CD4-positive, alpha-beta T cell treated with Interleukin-4 for 4 hours (primary cell): ENCODE results near the gene GARNL3.

Source experiments
- DNase-seq: peaks from one replicate; pipeline ENCODE4 v3.0.0-alpha.2; 2020

Gene GARNL3, protein sequence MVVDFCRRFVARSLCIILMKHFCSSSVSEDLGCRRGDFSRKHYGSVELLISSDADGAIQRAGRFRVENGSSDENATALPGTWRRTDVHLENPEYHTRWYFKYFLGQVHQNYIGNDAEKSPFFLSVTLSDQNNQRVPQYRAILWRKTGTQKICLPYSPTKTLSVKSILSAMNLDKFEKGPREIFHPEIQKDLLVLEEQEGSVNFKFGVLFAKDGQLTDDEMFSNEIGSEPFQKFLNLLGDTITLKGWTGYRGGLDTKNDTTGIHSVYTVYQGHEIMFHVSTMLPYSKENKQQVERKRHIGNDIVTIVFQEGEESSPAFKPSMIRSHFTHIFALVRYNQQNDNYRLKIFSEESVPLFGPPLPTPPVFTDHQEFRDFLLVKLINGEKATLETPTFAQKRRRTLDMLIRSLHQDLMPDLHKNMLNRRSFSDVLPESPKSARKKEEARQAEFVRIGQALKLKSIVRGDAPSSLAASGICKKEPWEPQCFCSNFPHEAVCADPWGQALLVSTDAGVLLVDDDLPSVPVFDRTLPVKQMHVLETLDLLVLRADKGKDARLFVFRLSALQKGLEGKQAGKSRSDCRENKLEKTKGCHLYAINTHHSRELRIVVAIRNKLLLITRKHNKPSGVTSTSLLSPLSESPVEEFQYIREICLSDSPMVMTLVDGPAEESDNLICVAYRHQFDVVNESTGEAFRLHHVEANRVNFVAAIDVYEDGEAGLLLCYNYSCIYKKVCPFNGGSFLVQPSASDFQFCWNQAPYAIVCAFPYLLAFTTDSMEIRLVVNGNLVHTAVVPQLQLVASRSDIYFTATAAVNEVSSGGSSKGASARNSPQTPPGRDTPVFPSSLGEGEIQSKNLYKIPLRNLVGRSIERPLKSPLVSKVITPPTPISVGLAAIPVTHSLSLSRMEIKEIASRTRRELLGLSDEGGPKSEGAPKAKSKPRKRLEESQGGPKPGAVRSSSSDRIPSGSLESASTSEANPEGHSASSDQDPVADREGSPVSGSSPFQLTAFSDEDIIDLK

DNA sequence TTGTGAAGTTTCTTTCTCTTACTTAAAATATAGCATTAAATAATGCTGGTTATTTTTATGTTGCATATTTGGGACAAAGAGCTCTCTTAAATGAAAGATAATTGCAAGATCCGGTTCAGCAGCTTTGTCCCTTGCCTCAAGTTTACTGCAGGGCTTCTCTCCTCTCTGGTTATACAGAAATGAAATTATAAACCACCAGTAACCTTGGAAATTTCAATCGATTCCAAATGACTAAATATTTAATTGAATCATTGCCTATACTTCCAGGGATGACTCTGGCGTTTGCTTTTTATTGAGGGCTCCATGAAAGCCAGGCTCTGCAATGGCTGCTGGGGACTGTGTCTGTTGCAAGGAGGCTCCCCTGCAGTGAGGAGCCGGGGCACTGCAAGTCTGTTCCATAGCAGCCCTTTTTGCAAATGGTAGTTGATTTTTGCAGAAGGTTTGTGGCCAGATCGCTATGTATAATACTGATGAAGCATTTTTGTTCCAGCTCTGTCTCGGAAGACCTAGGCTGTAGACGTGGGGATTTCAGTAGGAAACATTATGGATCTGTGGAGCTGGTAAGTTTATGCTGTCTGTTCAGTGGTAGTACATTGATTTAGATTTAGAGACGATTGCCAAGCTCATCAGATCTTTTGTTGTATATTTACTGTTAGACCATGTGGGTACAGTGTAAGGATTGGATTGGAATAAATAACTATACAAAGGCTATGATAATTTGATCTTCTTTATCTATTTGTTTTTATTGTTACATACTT, at the start of gene GARNL3:
Gene GARNL3 (plus strand): TSS at position 313 of the 758 bp plus-strand sequence. CDS start 104 bp downstream, at position 417.
- DNase-seq, result no peak

DNA sequence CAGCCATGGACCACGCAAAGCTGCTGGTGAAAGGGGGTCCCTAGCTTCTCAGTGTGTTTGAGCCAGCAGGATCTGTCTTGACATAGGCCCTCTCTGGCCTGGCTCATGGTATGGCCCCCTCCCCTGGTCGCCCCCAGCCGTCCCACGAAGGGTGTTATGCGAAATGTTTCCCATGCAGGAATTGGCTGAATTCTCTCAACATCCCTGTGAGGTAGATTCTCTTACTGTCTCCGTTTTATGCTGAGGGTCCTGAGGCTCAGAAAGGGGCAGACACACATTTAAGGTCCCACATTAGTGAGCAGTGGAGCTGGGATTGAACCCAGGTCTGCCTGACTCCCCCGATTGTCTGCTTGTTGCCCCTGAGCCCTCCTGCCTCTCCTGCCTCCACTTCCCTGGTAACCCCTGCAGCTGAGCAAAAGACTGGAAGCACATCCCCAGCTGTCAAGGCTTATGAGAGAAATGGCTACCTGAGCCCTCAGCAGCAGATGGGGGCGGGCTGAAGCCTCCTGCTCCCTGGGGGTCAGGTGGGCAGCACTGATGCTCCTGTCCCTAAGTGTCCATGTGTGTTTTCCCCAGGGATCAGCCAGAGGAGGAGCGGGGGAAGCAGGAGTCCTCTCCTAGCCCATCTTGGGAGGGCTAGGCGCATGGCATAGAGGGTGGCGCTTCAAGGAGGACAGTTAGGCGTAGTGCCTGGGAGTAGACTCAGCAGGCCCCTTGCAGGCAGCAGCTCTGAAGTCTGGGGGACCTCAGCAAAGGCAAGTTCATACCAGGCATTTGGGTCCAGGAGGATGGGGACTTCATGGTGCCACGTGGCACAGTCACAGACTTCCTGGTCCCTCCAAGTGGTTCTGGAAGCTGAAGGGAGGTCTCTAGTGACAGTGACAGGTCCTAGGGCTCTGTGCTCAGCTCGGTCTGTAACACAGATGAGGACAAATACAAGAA, 49.0 kb upstream of the GARNL3 start:
- no peak for DNase-seq

DNA sequence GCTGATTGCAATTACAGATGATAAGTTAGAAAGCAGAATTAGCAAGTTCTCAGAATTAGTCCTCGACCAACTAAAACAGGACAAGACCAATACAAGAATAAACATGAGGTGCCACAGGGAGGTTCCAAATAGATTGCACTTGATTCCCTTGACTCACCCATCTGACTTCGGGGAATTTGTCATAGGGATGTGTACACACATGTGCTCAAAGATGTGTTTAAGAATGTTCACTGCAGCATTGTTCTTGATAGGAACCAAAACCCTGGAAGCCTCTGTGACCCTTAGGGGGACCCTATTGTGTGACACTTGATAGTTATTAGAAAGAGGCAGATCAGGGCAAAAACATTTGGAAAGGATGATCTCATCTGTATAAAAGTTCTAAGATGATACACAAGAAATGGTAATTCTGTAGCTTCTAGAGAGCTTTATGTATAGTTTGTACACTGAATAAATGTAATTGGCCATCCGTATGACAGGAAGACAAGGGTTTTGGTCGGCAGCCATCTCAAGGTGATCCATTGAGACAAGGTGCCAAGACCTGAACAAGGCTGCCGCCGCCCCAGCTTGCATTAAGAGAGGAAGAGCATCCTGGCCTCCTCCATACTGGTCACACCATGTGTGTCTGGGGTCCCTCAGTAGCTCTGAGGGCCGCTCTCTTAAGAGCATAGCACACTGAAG, 48.2 kb upstream of the GARNL3 start:
- no peak for DNase-seq

DNA sequence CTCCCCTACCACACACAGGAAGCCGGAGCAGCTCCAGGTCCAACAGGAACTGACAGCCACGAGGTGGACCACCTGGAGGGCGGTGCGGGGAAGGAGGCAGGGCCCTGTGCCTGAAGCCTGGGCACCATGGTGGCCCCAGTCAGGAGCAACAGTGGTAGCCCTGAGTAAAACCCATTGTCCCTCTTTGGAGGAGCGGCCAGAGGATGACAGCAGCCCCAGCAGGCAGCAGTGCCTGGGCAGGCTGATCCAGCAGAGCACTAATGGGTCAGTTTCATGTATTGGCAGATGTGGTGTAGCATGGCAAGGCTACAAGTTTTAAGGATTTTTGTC, 47.7 kb upstream of the GARNL3 start:
- no peak for DNase-seq

DNA sequence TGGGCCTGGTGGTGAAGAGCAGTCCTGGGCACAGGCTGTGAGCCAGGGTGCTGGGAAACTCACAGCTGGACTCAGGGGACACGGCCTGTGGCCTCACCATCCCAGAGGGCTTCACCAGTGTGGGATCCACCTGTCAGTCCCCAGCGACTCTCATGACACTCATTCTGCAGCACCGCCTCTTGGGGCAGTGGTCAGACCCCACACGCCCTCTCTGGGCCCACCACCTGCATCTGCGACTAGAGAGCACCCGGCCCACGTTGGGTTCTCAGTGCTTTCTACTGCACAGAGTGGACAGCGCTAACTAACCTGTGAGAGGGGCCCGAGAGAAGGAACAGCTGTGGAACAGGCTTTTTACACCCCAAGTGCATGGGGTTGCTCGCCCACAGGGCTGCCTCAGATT, 45.8 kb upstream of the GARNL3 start:
- no peak for DNase-seq

DNA sequence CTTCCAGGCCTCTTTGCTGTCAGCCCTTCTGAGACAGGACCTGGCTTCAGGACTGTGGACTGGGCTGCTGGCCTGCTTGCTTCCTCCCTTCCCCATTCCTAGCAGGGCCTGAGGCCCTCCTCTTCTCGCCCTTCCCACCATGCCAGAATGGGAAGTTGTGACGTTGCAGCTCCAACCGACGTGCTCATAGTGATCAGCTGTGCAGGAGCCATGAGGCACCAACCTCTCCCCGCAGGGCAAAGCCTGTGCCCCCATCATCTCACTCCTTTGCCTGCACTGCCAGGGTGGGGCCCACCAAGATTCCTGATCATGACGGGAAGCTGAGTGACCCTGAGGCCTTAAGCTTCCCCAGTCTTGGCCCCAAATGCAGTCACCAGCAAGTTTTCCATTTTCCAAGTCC, 45.1 kb upstream of the GARNL3 start:
- no peak for DNase-seq

DNA sequence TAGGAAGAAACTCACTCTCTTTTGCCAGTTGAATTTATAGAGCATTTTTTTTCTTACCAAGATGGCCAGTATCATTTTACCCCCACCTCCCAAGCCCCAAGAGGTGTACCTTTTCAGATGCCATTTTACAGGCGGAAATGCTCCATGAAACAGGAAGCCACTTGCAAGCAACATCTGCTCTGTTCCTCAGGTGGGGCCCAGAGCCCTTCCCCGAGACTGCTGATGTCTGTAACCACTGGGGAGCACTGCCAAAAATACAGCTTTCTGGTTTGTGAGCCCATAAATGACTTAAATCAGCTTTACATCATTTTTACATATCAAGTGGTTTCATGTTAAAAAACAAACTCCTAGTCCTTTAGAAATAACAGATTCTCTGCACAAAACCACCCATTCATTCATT, 42.9 kb upstream of the GARNL3 start:
- DNase-seq, result no peak

DNA sequence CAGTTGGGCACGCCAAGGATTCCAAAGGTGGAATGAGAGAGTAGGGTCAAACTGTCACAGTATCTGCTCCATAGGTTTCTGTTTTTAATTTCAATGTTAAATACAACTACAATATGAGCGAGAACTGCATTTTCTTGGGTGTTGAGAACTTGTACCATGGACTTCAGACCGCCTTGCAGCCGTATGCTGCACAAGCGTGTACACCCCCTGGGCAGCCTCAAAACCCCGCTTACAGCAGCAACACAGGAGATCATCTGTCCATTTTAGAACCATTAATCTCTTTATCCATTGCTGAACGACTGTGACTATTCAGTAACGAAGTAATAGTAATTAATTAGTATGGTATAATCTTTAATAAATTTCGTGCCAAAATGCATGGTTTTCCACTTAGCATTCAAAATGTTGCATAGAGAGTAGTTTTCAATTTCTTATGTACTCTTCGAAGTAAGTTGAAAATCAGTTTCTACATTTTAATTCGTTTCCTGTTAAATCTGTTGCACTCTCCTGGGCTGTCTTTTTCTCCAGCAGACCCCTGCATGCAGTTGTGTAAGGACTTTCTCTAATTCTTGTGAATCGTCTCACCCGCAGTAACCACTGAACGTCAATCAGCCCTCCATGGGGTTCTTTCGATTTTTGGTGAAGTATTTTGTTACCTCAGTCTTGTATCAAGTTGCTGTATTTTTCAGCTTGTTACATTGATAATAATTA, 42.0 kb upstream of the GARNL3 start:
- no peak for DNase-seq

DNA sequence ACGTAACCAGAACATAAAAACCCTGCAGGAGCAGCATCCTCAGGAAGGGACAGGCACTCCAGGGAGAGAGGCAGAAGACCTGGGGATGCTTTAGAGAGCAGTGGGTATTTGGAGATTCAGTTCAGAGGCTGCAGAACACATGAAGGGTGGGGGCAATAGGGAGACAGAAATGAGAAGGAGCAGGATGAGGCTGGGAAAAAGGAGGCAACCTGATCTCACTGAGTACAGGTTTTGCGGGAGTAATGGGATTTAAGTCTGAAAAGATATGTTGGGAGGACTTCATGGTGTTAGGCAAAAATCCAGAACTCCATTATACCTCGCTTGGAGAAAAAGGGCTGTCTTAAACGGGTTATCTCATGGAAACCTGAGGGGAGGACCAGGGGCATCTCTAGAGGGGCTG, 41.3 kb upstream of the GARNL3 start:
- DNase-seq, result no peak

DNA sequence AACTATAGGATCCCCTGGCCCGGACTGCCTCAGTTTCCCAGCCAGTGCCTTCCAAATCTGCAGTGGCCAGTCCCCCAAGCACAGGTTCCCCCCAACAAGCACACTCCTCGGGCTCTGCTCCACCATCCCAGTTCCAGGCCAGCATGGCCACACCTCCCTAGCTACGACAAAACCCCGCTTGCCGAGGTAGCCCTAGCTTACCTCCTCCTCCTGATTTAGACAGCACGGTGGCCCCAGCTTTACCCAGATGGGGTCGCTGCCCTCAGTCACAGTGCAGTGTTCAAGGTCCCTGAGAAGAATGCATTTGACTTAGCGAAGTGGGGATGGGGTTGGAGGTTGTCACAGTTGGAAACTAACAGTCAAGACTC, 40.8 kb upstream of the GARNL3 start:
- no peak for DNase-seq

DNA sequence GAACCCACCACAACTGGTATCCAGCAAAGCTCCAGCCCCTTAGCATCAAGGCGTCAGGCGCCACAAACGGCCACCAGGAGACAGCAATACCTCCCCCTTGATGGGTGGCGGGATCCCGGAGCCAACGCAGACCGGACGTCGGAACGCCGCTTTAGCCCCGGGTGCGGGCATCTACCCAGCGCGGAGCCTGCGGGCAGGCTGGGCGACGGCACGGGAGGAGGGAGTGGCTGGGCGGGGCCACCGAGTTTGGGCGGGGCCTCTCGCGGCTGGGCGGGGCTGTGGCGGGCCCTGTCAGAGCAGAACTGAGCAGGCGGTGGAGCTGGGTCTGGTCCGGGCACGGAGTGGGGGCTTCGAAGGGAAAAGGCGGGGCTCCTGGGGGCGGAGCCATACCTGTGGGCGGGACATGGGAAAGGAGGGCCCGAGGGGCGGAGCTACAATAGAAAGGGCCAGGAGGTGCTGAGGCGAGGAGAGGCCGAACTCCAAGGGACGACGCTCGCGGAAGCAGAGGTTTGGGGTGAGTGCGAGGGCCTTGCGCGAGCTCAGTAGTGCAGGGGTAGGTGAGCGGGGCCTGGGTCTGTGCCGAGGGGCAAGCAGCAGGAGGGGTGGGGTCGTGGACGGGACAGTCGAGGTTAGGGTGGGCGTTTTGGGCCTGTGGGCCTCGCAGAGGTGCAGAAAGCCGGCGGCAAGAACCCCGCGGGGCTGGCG, 40.2 kb upstream of the GARNL3 start:
- DNase-seq, result peak; percentile 84

DNA sequence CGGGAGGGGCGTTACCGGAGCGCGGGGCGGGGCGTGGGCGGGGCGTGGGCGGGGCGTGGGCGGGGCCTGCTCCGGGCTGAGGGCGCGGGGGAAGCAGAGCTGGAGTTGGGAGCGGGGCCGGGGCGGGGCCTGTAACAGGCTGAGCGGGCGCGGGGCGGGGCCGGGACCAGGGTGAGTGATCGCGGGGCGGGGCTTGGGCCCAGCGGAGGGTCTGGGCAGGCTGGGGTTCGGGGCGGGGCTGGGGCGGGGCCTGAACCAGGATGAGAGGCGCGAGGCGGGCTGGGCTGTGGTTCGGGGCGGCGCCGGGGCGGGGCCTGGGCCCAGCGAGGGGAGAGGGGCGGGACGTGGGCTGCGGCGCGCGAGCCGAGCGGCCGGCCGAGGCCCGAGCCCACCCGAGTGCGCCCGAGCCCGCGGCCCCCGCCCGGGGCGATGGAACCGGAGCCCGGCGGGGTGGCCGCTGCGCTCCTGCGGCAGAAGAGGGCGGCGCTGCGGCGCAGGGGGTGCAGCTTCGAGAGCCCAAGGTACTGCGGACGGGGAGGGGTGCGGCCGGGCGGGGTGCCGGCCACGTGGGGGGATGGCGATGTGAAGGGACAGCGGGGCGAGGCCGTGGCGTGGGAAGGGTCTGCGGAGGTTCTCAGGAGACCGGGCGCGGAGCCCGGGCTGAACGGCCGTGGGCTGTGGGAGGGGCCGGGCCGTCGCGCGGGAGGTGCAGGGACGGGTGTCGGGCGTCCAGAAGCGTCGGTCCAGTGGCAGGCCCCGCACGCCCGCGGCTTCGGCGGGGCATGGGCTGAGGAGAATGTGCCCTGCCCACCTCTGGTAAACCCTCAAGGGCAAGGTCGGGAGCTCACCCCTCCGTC, 39.5 kb upstream of the GARNL3 start:
- DNase-seq, result peak; percentile 88

DNA sequence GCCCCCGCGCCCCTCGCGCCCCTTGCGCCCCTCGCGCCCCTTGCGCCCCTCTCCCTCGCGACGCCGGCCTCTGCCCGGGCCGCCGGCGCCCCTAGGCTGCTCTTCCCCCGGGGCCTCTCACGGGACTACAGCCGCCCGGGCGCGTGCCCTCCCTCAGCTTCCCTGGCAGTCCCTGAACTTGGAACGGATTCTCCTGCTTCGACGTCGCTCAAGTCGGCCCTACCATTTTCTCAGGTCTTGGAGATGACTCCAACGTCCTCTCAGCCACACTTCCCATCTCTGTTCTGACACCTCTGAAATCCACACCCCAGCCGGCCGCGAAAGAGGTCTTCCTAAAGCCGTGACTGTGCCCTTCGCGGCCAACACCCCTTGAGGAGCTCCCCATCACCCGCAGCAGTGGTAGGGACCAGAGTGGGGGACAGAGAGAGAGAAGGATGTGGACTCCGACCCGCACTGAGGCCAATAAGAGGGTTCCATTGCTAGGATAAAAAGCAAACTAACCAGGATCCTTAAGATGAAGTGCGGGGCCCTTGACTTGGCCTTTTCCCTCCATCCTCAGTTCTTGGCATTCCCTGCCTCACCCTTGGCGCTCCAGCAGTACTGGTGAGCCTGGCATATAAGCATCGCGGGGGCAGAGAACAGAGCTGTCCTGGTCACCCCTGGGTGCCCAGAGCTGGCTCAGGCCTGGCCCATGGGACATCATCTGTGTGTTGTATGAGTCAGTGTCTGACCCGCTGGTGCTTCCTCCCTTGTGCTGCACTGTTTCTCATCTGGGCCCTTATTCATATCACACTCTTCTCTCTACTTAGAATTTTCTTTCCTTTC, 38.6 kb upstream of the GARNL3 start:
- no peak for DNase-seq

DNA sequence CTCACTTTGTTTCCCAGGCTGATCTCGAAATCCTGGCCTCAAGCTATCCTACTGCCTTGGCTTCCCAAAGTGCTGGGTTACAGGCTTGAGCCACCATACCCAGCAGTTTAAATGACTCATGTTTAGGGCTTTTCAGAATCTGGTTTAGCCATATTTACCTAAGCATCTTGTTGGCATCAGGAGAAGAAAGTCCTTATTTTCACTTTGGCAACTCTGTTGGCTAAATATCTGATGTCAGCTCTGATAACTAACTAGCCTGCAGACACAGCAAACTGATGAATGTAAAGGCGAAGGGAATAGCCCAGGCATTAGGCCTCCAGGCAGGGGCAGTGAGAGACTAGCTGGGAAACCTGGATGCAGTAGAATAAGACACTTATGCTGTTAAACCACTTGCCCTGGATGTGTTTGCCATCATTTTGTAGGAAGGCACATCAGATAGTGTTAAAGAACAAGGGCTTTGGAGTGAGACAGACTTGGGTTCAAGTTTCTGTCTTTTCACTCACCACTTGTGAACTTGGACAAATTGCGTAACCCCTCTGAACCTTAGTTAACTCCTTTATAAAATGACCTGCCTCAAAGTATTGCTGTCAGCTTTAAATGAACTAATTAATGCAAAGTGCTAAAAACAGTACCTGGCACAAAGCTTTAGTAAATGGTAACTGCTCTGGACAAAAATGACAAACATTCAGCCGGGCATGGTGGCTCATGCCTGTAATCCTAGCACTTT, 34.7 kb upstream of the GARNL3 start:
- DNase-seq, result no peak

DNA sequence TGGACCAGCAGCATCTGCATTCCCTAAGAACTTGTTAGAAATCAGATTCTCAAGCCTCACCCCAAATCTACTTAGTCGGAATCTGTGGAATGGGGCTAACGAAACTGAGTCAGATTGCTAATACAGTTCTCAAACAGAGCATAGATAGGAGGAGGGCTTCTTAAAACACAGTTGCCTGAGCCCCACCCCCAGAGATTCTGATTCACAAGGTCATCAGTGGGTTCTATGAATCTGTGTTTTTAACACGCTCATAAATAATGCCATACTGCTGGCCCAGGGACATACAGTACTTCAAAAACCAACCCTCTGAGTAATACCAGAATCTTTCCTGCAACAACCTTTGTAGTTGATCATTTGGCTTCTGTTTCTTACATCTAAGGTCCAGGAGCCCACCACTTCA, 32.9 kb upstream of the GARNL3 start:
- DNase-seq, result no peak

DNA sequence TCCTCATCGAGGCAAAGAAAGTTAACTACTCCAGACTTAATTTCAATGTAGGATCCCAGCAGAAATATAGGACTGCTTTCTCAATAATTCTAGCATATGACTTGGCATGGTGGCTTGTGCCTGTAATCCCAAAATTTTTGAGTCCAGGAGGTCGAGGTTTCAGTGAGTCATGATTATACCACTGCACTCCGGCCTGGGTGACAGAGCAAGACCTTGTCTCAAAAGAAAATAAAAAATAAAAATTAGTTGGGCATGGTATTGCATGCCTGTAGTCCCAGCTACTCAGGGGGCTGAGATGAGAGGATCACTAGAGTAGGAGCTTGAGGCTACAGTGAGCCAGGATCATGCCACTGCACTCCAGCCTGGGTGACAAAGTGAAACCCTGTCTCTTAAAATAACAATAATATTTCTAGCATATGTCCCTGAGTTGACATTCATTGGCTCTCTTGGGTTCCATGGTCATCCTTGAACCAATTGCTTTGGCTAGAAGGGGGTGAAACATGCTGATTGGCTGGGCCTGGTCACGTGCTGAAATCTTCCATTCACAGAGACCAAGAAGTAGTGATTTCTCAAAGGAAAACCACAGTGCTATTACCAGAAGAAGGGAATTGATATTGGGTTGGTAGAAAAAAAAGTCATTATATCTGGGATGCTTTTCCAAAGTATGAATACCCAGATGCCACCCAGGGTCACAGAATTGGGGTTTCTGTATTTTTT, 31.6 kb upstream of the GARNL3 start:
- DNase-seq, result no peak

DNA sequence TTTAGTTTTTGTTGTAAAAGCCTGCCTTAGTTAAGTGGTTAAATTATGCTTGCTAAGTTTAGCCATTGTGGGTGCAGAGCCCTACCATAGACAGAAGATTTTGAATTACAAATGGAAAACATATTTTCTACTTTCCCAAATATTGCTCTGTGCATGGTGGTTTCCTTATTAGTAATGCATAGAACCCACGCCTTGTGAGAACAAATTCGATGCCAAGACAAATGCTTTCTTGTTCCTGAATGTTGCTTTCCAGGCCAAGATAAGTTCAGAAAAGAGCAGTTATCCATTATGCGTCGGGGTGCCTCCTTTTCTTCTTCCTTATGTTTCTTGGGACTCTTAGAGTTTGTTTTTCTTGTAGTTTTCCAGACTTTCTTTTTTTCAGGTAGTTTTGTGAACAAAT, 31.0 kb upstream of the GARNL3 start:
- DNase-seq, result no peak
